Esophagus muscularis mucosa (tissue), 4 donors: Measurements from ENCODE around the gene NSL1.

Experiments used
- CTCF ChIP-seq, 3 experiments: fragments of 200-600 bp in 2 of 3; fragments of 450-650 bp in 1 of 3; sonication (generic) in 2 of 3; IDR thresholded peaks; one replicate each; pipeline ENCODE4 v1.5.1; 2017 to 2019; ENCODE audit warnings: antibody characterized with exemption in 3 of 3, mild to moderate bottlenecking in 2 of 3, moderate library complexity in 1 of 3
- EP300 ChIP-seq: sonication (generic); formaldehyde crosslinking; IDR thresholded peaks from one replicate; pipeline ENCODE4 v1.6.1; 2017; ENCODE audit warnings: antibody characterized with exemption
- POLR2A ChIP-seq: fragments of 450-650 bp; IDR thresholded peaks from one replicate; pipeline ENCODE4 v1.6.1; 2017; ENCODE audit warnings: antibody characterized with exemption, moderate library complexity, mild to moderate bottlenecking, low read depth
- POLR2AphosphoS5 ChIP-seq, 2 donors: sonication (generic); formaldehyde crosslinking; IDR thresholded peaks; one replicate each; pipeline ENCODE4 v1.6.1; 2017; ENCODE audit warnings: antibody characterized with exemption in 2 of 2

- TF ChIP-seq CTCF (IDR thresholded peaks at IDR 0.05) (no peak), EP300 (no peak), POLR2A (no peak), POLR2AphosphoS5 (IDR thresholded peaks at IDR 0.05) (no peak)
These were observed 106.1 kb downstream of the NSL1 start for GRCh38 chr1:212685429-212685828.
